ENCODE measurements around the gene KIZ.

DNA sequence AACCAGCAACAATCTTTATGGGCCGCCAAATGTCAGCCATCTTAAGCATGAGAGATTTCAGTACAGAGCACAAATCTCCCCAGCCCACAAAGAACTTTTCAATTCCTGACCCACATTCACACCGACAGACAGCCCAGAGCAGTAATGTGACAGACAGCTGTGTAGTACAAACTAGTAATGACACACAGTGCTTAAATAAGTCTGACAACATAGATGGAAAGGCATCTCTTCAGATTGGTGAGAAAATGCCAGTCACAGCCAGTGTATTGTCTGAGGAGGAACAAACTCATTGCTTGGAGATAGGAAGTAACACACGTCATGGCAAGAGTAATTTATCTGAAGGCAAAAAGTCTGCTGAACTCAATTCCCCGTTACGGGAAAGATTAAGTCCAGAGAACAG is 36.0 kb downstream of the KIZ start:
- TF ChIP-seq, protein P1, sequence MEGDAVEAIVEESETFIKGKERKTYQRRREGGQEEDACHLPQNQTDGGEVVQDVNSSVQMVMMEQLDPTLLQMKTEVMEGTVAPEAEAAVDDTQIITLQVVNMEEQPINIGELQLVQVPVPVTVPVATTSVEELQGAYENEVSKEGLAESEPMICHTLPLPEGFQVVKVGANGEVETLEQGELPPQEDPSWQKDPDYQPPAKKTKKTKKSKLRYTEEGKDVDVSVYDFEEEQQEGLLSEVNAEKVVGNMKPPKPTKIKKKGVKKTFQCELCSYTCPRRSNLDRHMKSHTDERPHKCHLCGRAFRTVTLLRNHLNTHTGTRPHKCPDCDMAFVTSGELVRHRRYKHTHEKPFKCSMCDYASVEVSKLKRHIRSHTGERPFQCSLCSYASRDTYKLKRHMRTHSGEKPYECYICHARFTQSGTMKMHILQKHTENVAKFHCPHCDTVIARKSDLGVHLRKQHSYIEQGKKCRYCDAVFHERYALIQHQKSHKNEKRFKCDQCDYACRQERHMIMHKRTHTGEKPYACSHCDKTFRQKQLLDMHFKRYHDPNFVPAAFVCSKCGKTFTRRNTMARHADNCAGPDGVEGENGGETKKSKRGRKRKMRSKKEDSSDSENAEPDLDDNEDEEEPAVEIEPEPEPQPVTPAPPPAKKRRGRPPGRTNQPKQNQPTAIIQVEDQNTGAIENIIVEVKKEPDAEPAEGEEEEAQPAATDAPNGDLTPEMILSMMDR (conservative IDR thresholded peaks at IDR 0.05; ENCODE audit: low read depth, low read length), result no peak
- TF ChIP-seq EZH2 (IDR thresholded peaks at IDR 0.05; ENCODE audit: borderline replicate concordance, low read depth, low read length, poor library complexity, severe bottlenecking), result no peak

All from A673 (cell line).